WTC11 (cell line): ENCODE results near the gene TMEM258. TPM values are rescaled to one million over a fixed set of nuclear protein-coding genes. Genes with fewer than 3 reads are reported as not detected.

Source experiments
- ATAC-seq: fragments of 200-7000 bp; cut with Tn5 transposase; 2 replicates; pipeline ENCODE4 v1.10.0; 2021; ENCODE audit warnings: mild to moderate bottlenecking, moderate library complexity
- CTCF ChIA-PET: fragments of 300-600 bp; sonication (Branson Sonifier 250); formaldehyde crosslinking; loops from one replicate; lab custom pipeline; 2021; ENCODE audit warnings: antibody characterized with exemption; lab: Charles Lee
- POLR2A ChIA-PET: fragments of 350-600 bp; sonication (Branson Sonifier 250); formaldehyde crosslinking; loops from one replicate; lab custom pipeline; 2021; ENCODE audit warnings: antibody characterized with exemption; lab: Charles Lee
- DNase-seq: peaks from one replicate; pipeline ENCODE4 v3.0.0; 2021; ENCODE audit warnings: low spot score
- H3K27ac Mint-ChIP-seq: 2 replicates; pipeline ENCODE4 v1.8.0; 2021; ENCODE audit warnings: mixed read lengths
- H3K27me3 Mint-ChIP-seq: 2 replicates; pipeline ENCODE4 v1.8.0; 2021; ENCODE audit warnings: low read depth, mild to moderate bottlenecking, moderate library complexity, mixed read lengths
- H3K36me3 Mint-ChIP-seq: 2 replicates; pipeline ENCODE4 v1.8.0; 2021; ENCODE audit warnings: mixed read lengths
- H3K4me1 Mint-ChIP-seq: 2 replicates; pipeline ENCODE4 v1.8.0; 2022; ENCODE audit warnings: mixed read lengths
- H3K4me3 Mint-ChIP-seq: 2 replicates; pipeline ENCODE4 v1.8.0; 2021; ENCODE audit warnings: mild to moderate bottlenecking, moderate library complexity, mixed read lengths
- H3K9me3 Mint-ChIP-seq: 2 replicates; pipeline ENCODE4 v1.8.0; 2021; ENCODE audit warnings: mixed read lengths
- ARID4B ChIP-seq: sonication (generic); formaldehyde crosslinking; IDR thresholded peaks from 2 replicates; pipeline ENCODE4 v1.8.0; 2023; ENCODE audit warnings: missing genetic modification reagents, mild to moderate bottlenecking, borderline replicate concordance
- ATF1 ChIP-seq: sonication (generic); formaldehyde crosslinking; IDR thresholded peaks from 2 replicates; pipeline ENCODE4 v1.8.1; 2023; ENCODE audit warnings: mild to moderate bottlenecking, moderate library complexity, missing genetic modification reagents
- ATF6 ChIP-seq: sonication (generic); formaldehyde crosslinking; IDR thresholded peaks from 2 replicates; pipeline ENCODE4 v1.8.1; 2023; ENCODE audit warnings: mild to moderate bottlenecking, missing genetic modification reagents
- ERG ChIP-seq: fragments of 250-450 bp; sonication (Bioruptor Pico); IDR thresholded peaks from 2 replicates; pipeline ENCODE4 v1.8.0; 2021; ENCODE audit warnings: mild to moderate bottlenecking
- PRRX2 ChIP-seq: fragments of 250-450 bp; sonication (Bioruptor Pico); IDR thresholded peaks from 2 replicates; pipeline ENCODE4 v1.8.0; 2021; ENCODE audit warnings: mild to moderate bottlenecking
- SOX15 ChIP-seq: fragments of 250-450 bp; sonication (Bioruptor Pico); IDR thresholded peaks from 2 replicates; pipeline ENCODE4 v1.9.0; 2021; ENCODE audit warnings: mild to moderate bottlenecking
- ZNF232 ChIP-seq: sonication (generic); formaldehyde crosslinking; IDR thresholded peaks from 2 replicates; pipeline ENCODE4 v1.8.0; 2022; ENCODE audit warnings: mild to moderate bottlenecking, missing genetic modification reagents
- ZNF281 ChIP-seq: sonication (generic); formaldehyde crosslinking; IDR thresholded peaks from 2 replicates; pipeline ENCODE4 v1.8.0; 2023; ENCODE audit warnings: mild to moderate bottlenecking, missing genetic modification reagents
- ZNF423 ChIP-seq: fragments of 250-450 bp; sonication (Bioruptor Pico); IDR thresholded peaks from 2 replicates; pipeline ENCODE4 v2.1.2; 2022; ENCODE audit warnings: mild to moderate bottlenecking, moderate library complexity
- total RNA-seq: library from RNA; stranded (reverse); gene quantifications from 3 replicates; pipeline ENCODE4 v1.2.3, GENCODE V29; 2021

The TMEM258 gene
- total RNA-seq, 1 experiment from 2014 or later, result 175 TPM

GRCh38 chr11:61769169-61769920 lies 23.1 kb downstream of the TMEM258 start (continued):
- no peak for TF ChIP-seq ATF6 (CRISPR knock-in tag)
- peak; percentile 67 for TF ChIP-seq ZNF423
- TF ChIP-seq ZNF281 (CRISPR knock-in tag), result no peak

- Mint-ChIP-seq H3K36me3 (no peaks in the 10 kb centered on the region), H3K4me3 (no peak overlapping the region), H3K9me3 (no peaks in the 10 kb centered on the region), H3K4me1 (peaks cover 12% of the 10 kb centered on the region), H3K27me3 (no peaks in the 10 kb centered on the region), H3K27ac (no peak overlapping the region)
- DNase-seq (no peak), ATAC-seq (no peak)
- ChIA-PET CTCF (interaction anchor here (5.3 to 6.3 kb wide), 2 partner anchors 18 to 21 kb away, joined by 37 to 42 read pairs; no protein-coding TSS in a partner anchor), POLR2A (interaction anchor here (0.7 kb wide), 1 partner anchor 29 kb away, joined by 3 read pairs; no protein-coding TSS in a partner anchor)
- no peak for TF ChIP-seq PRRX2 (CRISPR knock-in tag)
- TF ChIP-seq SOX15, result no peak
These were observed 23.9 kb downstream of the TMEM258 start for GRCh38 chr11:61768376-61769076.

- ChIA-PET POLR2A (no interaction called here), CTCF (interaction anchor here (1.4 to 6.3 kb wide), 7 partner anchors 9 to 33 kb away, joined by 3 to 42 read pairs (median 9); no protein-coding TSS in a partner anchor)
- H3K27ac Mint-ChIP-seq, result no peak overlapping the region
These were observed 26.0 kb downstream of the TMEM258 start for GRCh38 chr11:61766353-61766841.

GRCh38 chr11:61765550-61766253 lies 26.7 kb downstream of the TMEM258 start:
- H3K36me3 Mint-ChIP-seq, result no peaks in the 10 kb centered on the region
- no peak for TF ChIP-seq ERG (CRISPR knock-in tag)
- no peak for TF ChIP-seq ARID4B (CRISPR knock-in tag)
- no peak for TF ChIP-seq ATF1 (CRISPR knock-in tag)
- CTCF ChIA-PET, result interaction anchor here (0.9 to 6.3 kb wide), 9 partner anchors 9 to 32 kb away, joined by 3 to 42 read pairs (median 6); partner anchors contain the start of gene MYRF
- H3K4me1 Mint-ChIP-seq, result peaks cover 10% of the 10 kb centered on the region
- ATAC-seq (no peak), DNase-seq (no peak)
- POLR2A ChIA-PET, result no interaction called here
- H3K4me3 Mint-ChIP-seq, result no peak overlapping the region
- H3K27ac Mint-ChIP-seq, result no peak overlapping the region
- peaks cover 3% of the 10 kb centered on the region; the same call in 1 of the 2 replicates for H3K27me3 Mint-ChIP-seq
- H3K9me3 Mint-ChIP-seq, result no peaks in the 10 kb centered on the region

More at GRCh38 chr11:61766353-61766841, 26.0 kb downstream of the TMEM258 start:
- peaks cover 14% of the 10 kb centered on the region for H3K4me1 Mint-ChIP-seq
- no peaks in the 10 kb centered on the region for H3K9me3 Mint-ChIP-seq
- TF ChIP-seq ZNF232, result no peak
- TF ChIP-seq, all 79 proteins: peak for 0
- no peak for DNase-seq
- Mint-ChIP-seq H3K36me3 (no peaks in the 10 kb centered on the region), H3K27me3 (peaks cover 3% of the 10 kb centered on the region; the same call in 1 of the 2 replicates), H3K4me3 (no peak overlapping the region)
- no peak for ATAC-seq
